GM19438 (cell line): ENCODE measurements around the gene TMEM123.
"Not testable (repeated sequence)": the region's sequence is repeated elsewhere in the genome, so short reads cannot be mapped to it uniquely, and the experiment has no call there.

Experiments
- ATAC-seq: cut with Tn5 transposase; IDR thresholded peaks from one replicate; pipeline ENCODE4 v1.9.1; 2021; ENCODE audit warnings: low read depth; ENCODE audit not compliant: unreplicated experiment

TMEM123 gene

GRCh38 chr11:102451041-102451680, 1.4 kb downstream of the TMEM123 start:
- no peak for ATAC-seq

GRCh38 chr11:102449651-102450570, 2.7 kb downstream of the TMEM123 start:
- ATAC-seq, result no peak

- ATAC-seq, result no peak
Observed at GRCh38 chr11:102448869-102449224, 3.7 kb downstream of the TMEM123 start.

- no peak for ATAC-seq
Observed at GRCh38 chr11:102447941-102448868, 4.4 kb downstream of the TMEM123 start.

- no peak for ATAC-seq
Observed at GRCh38 chr11:102447193-102447592, 5.4 kb downstream of the TMEM123 start.

GRCh38 chr11:102446606-102447005, 6.0 kb downstream of the TMEM123 start:
- no peak for ATAC-seq

GRCh38 chr11:102444693-102445092, 7.9 kb downstream of the TMEM123 start:
- not testable (repeated sequence) for ATAC-seq

GRCh38 chr11:102444142-102444541, 8.4 kb downstream of the TMEM123 start:
- not testable (repeated sequence) for ATAC-seq

GRCh38 chr11:102439063-102439363, 13.6 kb downstream of the TMEM123 start:
- not testable (repeated sequence) for ATAC-seq

GRCh38 chr11:102438311-102439062, 14.1 kb downstream of the TMEM123 start:
- ATAC-seq, result no peak

- no peak for ATAC-seq
Observed at GRCh38 chr11:102437727-102438126, 14.8 kb downstream of the TMEM123 start.

- no peak for ATAC-seq
Observed at GRCh38 chr11:102436976-102437375, 15.6 kb downstream of the TMEM123 start.

- ATAC-seq, result no peak
Observed at GRCh38 chr11:102436561-102436960, 16.0 kb downstream of the TMEM123 start.

GRCh38 chr11:102435688-102436087, 16.9 kb downstream of the TMEM123 start:
- ATAC-seq, result no peak

GRCh38 chr11:102433571-102433970, 19.0 kb downstream of the TMEM123 start:
- not testable (repeated sequence) for ATAC-seq

- not testable (repeated sequence) for ATAC-seq
Observed at GRCh38 chr11:102432560-102432959, 20.0 kb downstream of the TMEM123 start.

GRCh38 chr11:102431404-102431803, 21.2 kb downstream of the TMEM123 start:
- ATAC-seq, result no peak

- ATAC-seq, result peak; percentile 90
Observed at GRCh38 chr11:102430158-102430836, 22.3 kb downstream of the TMEM123 start.

GRCh38 chr11:102429691-102430090, 22.9 kb downstream of the TMEM123 start:
- peak; percentile 2 for ATAC-seq

GRCh38 chr11:102429226-102429625, 23.3 kb downstream of the TMEM123 start:
- ATAC-seq, result no peak
